GM12878 (cell line): Measurements from ENCODE around the gene ATXN1.

Experiments
- EZH2 ChIP-seq: IDR thresholded peaks from 2 replicates; pipeline ENCODE4 v1.6.1; 2012; ENCODE audit warnings: low read depth, mild to moderate bottlenecking, control low read depth, inconsistent platforms, low read length, borderline replicate concordance; ENCODE audit not compliant: control insufficient read depth
- GATAD2B ChIP-seq: fragments of 450-650 bp; conservative IDR thresholded peaks from 2 replicates; pipeline ENCODE4 v1.6.1; 2017; ENCODE audit warnings: low read depth, mild to moderate bottlenecking, moderate library complexity
- HCFC1 ChIP-seq: fragments of 150-350 bp; IDR thresholded peaks from 2 replicates; pipeline ENCODE4 v1.6.1; 2014; ENCODE audit warnings: low read length
- POLR2A ChIP-seq: IDR thresholded peaks from 2 replicates; pipeline ENCODE4 v1.6.1; 2011; ENCODE audit warnings: low read depth, mild to moderate bottlenecking, low read length
- RUNX3 ChIP-seq: IDR thresholded peaks from 2 replicates; pipeline ENCODE4 v1.6.1; 2012; ENCODE audit warnings: low read length, inconsistent platforms
- SP1 ChIP-seq: IDR thresholded peaks from one replicate; pipeline ENCODE4 v1.6.1; 2011; ENCODE audit warnings: low read depth, low read length
- TF ChIP-seq, protein P1 (sequence below): IDR thresholded peaks from 2 replicates; pipeline ENCODE4 v1.6.1; 2011; ENCODE audit warnings: borderline replicate concordance, low read depth, mild to moderate bottlenecking, moderate library complexity, mixed read lengths, low read length; ENCODE audit not compliant: insufficient read depth; ENCODE audit errors: extremely low read length
- TF ChIP-seq, protein P2 (sequence below): fragments of 450-650 bp; IDR thresholded peaks from 2 replicates; pipeline ENCODE4 v1.6.1; 2018; ENCODE audit warnings: mild to moderate bottlenecking, low read depth, moderate library complexity; ENCODE audit not compliant: partially characterized antibody
- TF ChIP-seq, protein P3 (sequence below), 3 experiments: IDR thresholded peaks in 2 of 3; conservative IDR thresholded peaks in 1 of 3; 2 replicates each; pipeline ENCODE4 v1.5.1; 2011; ENCODE audit warnings: low read depth in 3 of 3, low read length in 3 of 3, mild to moderate bottlenecking in 3 of 3, control low read depth in 2 of 3, moderate library complexity in 2 of 3, inconsistent platforms in 1 of 3, mixed read lengths in 1 of 3; ENCODE audit not compliant: control insufficient read depth in 2 of 3, insufficient read depth in 1 of 3; ENCODE audit errors: extremely low read depth in 1 of 3

DNA sequence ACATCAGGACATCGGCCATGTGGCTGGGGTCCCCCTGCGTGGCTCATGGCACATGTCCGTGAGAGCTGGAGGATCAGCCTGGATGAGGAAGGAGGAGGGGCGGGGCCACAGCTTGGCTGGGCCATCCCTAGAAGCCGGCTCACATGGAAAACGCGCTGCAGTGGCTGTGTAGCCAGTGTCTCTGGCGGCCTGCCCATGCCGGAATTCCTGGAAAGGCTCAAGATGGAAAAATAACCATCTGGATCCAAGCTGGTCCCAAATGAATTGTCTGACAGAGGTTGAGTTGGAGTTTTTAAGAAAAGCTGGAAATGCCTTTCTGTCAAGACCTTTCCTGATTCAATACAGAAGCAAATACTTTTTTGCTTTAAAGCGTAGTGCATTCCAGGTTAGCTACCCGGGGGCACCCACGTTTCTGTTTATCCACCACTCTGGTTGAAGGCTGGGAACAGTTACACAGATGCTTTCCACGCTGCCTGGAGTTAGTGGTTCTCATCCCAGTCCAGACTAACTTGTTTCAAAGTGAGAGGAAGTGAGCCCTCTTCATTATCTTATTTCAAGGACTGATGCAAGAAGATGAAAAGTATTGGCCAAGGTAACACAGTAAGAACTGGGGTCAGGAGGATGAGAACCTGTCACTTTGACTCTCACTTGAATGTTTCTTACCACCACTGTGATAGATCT lies 423.8 kb downstream of the ATXN1 start:
- TF ChIP-seq, protein P1, sequence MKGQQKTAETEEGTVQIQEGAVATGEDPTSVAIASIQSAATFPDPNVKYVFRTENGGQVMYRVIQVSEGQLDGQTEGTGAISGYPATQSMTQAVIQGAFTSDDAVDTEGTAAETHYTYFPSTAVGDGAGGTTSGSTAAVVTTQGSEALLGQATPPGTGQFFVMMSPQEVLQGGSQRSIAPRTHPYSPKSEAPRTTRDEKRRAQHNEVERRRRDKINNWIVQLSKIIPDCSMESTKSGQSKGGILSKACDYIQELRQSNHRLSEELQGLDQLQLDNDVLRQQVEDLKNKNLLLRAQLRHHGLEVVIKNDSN: no peak
- TF ChIP-seq, protein P2, sequence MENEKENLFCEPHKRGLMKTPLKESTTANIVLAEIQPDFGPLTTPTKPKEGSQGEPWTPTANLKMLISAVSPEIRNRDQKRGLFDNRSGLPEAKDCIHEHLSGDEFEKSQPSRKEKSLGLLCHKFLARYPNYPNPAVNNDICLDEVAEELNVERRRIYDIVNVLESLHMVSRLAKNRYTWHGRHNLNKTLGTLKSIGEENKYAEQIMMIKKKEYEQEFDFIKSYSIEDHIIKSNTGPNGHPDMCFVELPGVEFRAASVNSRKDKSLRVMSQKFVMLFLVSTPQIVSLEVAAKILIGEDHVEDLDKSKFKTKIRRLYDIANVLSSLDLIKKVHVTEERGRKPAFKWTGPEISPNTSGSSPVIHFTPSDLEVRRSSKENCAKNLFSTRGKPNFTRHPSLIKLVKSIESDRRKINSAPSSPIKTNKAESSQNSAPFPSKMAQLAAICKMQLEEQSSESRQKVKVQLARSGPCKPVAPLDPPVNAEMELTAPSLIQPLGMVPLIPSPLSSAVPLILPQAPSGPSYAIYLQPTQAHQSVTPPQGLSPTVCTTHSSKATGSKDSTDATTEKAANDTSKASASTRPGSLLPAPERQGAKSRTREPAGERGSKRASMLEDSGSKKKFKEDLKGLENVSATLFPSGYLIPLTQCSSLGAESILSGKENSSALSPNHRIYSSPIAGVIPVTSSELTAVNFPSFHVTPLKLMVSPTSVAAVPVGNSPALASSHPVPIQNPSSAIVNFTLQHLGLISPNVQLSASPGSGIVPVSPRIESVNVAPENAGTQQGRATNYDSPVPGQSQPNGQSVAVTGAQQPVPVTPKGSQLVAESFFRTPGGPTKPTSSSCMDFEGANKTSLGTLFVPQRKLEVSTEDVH: no peak
- TF ChIP-seq, protein P3, sequence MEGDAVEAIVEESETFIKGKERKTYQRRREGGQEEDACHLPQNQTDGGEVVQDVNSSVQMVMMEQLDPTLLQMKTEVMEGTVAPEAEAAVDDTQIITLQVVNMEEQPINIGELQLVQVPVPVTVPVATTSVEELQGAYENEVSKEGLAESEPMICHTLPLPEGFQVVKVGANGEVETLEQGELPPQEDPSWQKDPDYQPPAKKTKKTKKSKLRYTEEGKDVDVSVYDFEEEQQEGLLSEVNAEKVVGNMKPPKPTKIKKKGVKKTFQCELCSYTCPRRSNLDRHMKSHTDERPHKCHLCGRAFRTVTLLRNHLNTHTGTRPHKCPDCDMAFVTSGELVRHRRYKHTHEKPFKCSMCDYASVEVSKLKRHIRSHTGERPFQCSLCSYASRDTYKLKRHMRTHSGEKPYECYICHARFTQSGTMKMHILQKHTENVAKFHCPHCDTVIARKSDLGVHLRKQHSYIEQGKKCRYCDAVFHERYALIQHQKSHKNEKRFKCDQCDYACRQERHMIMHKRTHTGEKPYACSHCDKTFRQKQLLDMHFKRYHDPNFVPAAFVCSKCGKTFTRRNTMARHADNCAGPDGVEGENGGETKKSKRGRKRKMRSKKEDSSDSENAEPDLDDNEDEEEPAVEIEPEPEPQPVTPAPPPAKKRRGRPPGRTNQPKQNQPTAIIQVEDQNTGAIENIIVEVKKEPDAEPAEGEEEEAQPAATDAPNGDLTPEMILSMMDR (IDR thresholded peaks at IDR 0.05 in 2 of 3, conservative IDR thresholded peaks at IDR 0.05 in 1 of 3; ENCODE audit: control insufficient read depth in 2 of 3, extremely low read depth in 1 of 3, insufficient read depth in 1 of 3, low read depth in 3 of 3, low read length in 3 of 3): no peak
- TF ChIP-seq HCFC1: no peak
- TF ChIP-seq POLR2A: no peak
- TF ChIP-seq EZH2: no peak
- TF ChIP-seq SP1: no peak
- no peak for TF ChIP-seq GATAD2B
- TF ChIP-seq RUNX3: no peak
